IMR-90 (cell line): ENCODE results near the gene GSG1L. TPM values are rescaled to one million over a fixed set of nuclear protein-coding genes. Genes with fewer than 3 reads are reported as not detected.

Source experiments
- ATAC-seq: fragments of 200-7000 bp; cut with Tn5 transposase; 2 replicates; pipeline ENCODE4 v1.9.1; 2020; ENCODE audit warnings: low read depth, mild to moderate bottlenecking, moderate library complexity
- BruUV-seq: library from RNA; stranded (reverse); fragments of 400-500 nt; replicated peaks from 2 replicates; lab custom pipeline; 2021; lab: Mats Ljungman, UMichigan
- CTCF ChIA-PET: fragments of 300-600 bp; formaldehyde crosslinking; extraction: SDS; loops from one replicate; lab custom pipeline; 2021; ENCODE audit warnings: antibody characterized with exemption; lab: Yijun Ruan, JAX
- POLR2A ChIA-PET: fragments of 300-600 bp; sonication (Branson Sonifier 250); formaldehyde crosslinking; loops from one replicate; lab custom pipeline; 2022; ENCODE audit warnings: antibody characterized with exemption; ENCODE audit not compliant: unreplicated experiment; lab: Charles Lee
- DNase-seq: peaks from one replicate; pipeline ENCODE4 v3.0.0; 2013
- H2AFZ ChIP-seq: replicated peaks from 2 replicates; pipeline ENCODE3; 2013; ENCODE audit warnings: low read length, mild to moderate bottlenecking; ENCODE audit not compliant: poor library complexity
- H2AK5ac ChIP-seq: 2 replicates; pipeline ENCODE4 v1.6.1; 2013; ENCODE audit warnings: low read depth, low read length, inconsistent platforms
- H2AK9ac ChIP-seq: replicated peaks from 2 replicates; pipeline ENCODE3; 2013; ENCODE audit warnings: mild to moderate bottlenecking, low read depth, low read length, moderate library complexity; ENCODE audit not compliant: poor library complexity
- H2BK120ac ChIP-seq: 2 replicates; pipeline ENCODE4 v1.6.1; 2013; ENCODE audit warnings: low read depth, low read length, inconsistent platforms
- H2BK15ac ChIP-seq: 3 replicates; pipeline ENCODE4 v1.6.1; 2013; ENCODE audit warnings: low read depth, low read length, inconsistent platforms
- H2BK20ac ChIP-seq: 2 replicates; pipeline ENCODE4 v1.6.1; 2013; ENCODE audit warnings: low read depth, mild to moderate bottlenecking, inconsistent platforms, low read length, moderate library complexity
- H2BK5ac ChIP-seq: 2 replicates; pipeline ENCODE4 v1.6.1; 2013; ENCODE audit warnings: mild to moderate bottlenecking, low read depth, low read length, inconsistent platforms; ENCODE audit not compliant: poor library complexity, severe bottlenecking
- H3K14ac ChIP-seq: replicated peaks from 2 replicates; pipeline ENCODE4 v1.6.1; 2013; ENCODE audit warnings: low read depth, low read length, inconsistent platforms
- H3K18ac ChIP-seq: 2 replicates; pipeline ENCODE4 v1.6.1; 2013; ENCODE audit warnings: low read depth, low read length, control low read depth
- H3K23ac ChIP-seq: 2 replicates; pipeline ENCODE4 v1.6.1; 2013; ENCODE audit warnings: low read depth, low read length, inconsistent platforms
- H3K27ac ChIP-seq: 2 replicates; pipeline ENCODE4 v1.5.1; 2013; ENCODE audit warnings: mild to moderate bottlenecking, control low read depth, low read length; ENCODE audit not compliant: insufficient read depth
- H3K27me3 ChIP-seq: 2 replicates; pipeline ENCODE4 v1.6.1; 2013; ENCODE audit warnings: low read length; ENCODE audit not compliant: control insufficient read depth, insufficient read depth
- H3K36me3 ChIP-seq: 2 replicates; pipeline ENCODE4 v1.6.1; 2013; ENCODE audit warnings: low read length, mixed read lengths; ENCODE audit not compliant: control insufficient read depth, insufficient read depth
- H3K4ac ChIP-seq: 2 replicates; pipeline ENCODE4 v1.6.1; 2013; ENCODE audit warnings: low read depth, low read length, inconsistent platforms
- H3K4me1 ChIP-seq: 2 replicates; pipeline ENCODE4 v1.6.1; 2013; ENCODE audit warnings: low read length, mixed read lengths; ENCODE audit not compliant: control insufficient read depth, insufficient read depth
- H3K4me2 ChIP-seq: 2 replicates; pipeline ENCODE4 v1.6.1; 2013; ENCODE audit warnings: low read depth, mild to moderate bottlenecking, control low read depth, low read length, moderate library complexity
- H3K4me3 ChIP-seq: 2 replicates; pipeline ENCODE4 v1.5.1; 2013; ENCODE audit warnings: low read depth, mild to moderate bottlenecking, control low read depth, low read length, moderate library complexity; ENCODE audit not compliant: insufficient read depth
- H3K56ac ChIP-seq: 2 replicates; pipeline ENCODE4 v1.6.1; 2013; ENCODE audit warnings: low read length, inconsistent platforms; ENCODE audit not compliant: insufficient read depth; ENCODE audit errors: extremely low read depth
- H3K79me1 ChIP-seq, 2 experiments: 2 replicates each; pipeline ENCODE4 v1.6.1; 2013; ENCODE audit warnings: low read length in 2 of 2, inconsistent platforms in 1 of 2, low read depth in 1 of 2
- H3K9ac ChIP-seq: 2 replicates; pipeline ENCODE4 v1.6.1; 2013; ENCODE audit warnings: low read depth, low read length, control low read depth
- H3K9me1 ChIP-seq: 2 replicates; pipeline ENCODE4 v1.6.1; 2013; ENCODE audit warnings: low read length, inconsistent platforms; ENCODE audit not compliant: insufficient read depth
- H3K9me3 ChIP-seq: 2 replicates; pipeline ENCODE4 v1.6.1; 2013; ENCODE audit warnings: low read length; ENCODE audit not compliant: control insufficient read depth, insufficient read depth
- H4K20me1 ChIP-seq: 2 replicates; pipeline ENCODE4 v1.6.1; 2013; ENCODE audit warnings: low read length, inconsistent platforms; ENCODE audit not compliant: insufficient read depth
- H4K5ac ChIP-seq: 2 replicates; pipeline ENCODE4 v1.6.1; 2013; ENCODE audit warnings: mild to moderate bottlenecking, low read depth, low read length, control low read depth
- H4K8ac ChIP-seq, 2 experiments: 2 replicates each; pipeline ENCODE4 v1.6.1; 2013; ENCODE audit warnings: low read depth in 2 of 2, low read length in 2 of 2, control low read depth in 1 of 2, inconsistent platforms in 1 of 2
- H4K91ac ChIP-seq: 2 replicates; pipeline ENCODE4 v1.6.1; 2013; ENCODE audit warnings: low read depth, low read length, inconsistent platforms; ENCODE audit not compliant: insufficient read depth
- BHLHE40 ChIP-seq: fragments of 150-350 bp; IDR thresholded peaks from 2 replicates; pipeline ENCODE4 v1.6.1; 2016; ENCODE audit warnings: mild to moderate bottlenecking, low read depth, low read length
- CEBPB ChIP-seq: IDR thresholded peaks from 2 replicates; pipeline ENCODE4 v1.6.1; 2012; ENCODE audit warnings: low read depth, low read length, improper control_type of control experiment
- CHD1 ChIP-seq: IDR thresholded peaks from 2 replicates; pipeline ENCODE4 v1.6.1; 2012; ENCODE audit warnings: low read depth, low read length, improper control_type of control experiment
- FOS ChIP-seq: fragments of 150-350 bp; IDR thresholded peaks from 2 replicates; pipeline ENCODE4 v1.6.1; 2016; ENCODE audit warnings: low read depth, low read length
- MAFK ChIP-seq: IDR thresholded peaks from 2 replicates; pipeline ENCODE4 v1.6.1; 2012; ENCODE audit warnings: low read depth, low read length, improper control_type of control experiment
- MXI1 ChIP-seq: IDR thresholded peaks from 2 replicates; pipeline ENCODE4 v1.6.1; 2012; ENCODE audit warnings: low read depth, mild to moderate bottlenecking, low read length, moderate library complexity, borderline replicate concordance
- NFE2L2 ChIP-seq: fragments of 150-350 bp; IDR thresholded peaks from 2 replicates; pipeline ENCODE4 v1.6.1; 2016; ENCODE audit warnings: low read depth, mild to moderate bottlenecking, low read length
- RFX5 ChIP-seq: IDR thresholded peaks from 2 replicates; pipeline ENCODE4 v1.8.0; 2012; ENCODE audit warnings: low read depth, mild to moderate bottlenecking, low read length, moderate library complexity
- WGBS, 2 experiments: methylation state at CpG; one replicate each; pipeline versions ENCODE4 v1.1.5 to v1.1.7; 2013; ENCODE audit warnings: missing lambda C conversion rate in 2 of 2; ENCODE audit not compliant: insufficient read length in 1 of 2; ENCODE audit errors: extremely low coverage in 2 of 2; 5-methylcytosine and 5-hydroxymethylcytosine counted together
- dilution Hi-C: fragments of 300-500 bp; cut with HindIII; formaldehyde crosslinking; loops from one replicate; pipeline ENCODE4 v1.14.3; 2018; ENCODE audit warnings: low sequenced_read_pairs; ENCODE audit not compliant: unreplicated experiment
- in situ Hi-C: fragments of 300-500 bp; cut with MboI; formaldehyde crosslinking; loops from 3 replicates; pipeline ENCODE4 v1.14.3; 2019; ENCODE audit warnings: low sequenced_read_pairs, inconsistent platforms, mixed read lengths
- intact Hi-C: fragments of 100-400 bp; cut with micrococcal nuclease; formaldehyde crosslinking; loops from 2 replicates; pipeline ENCODE4 v1.10.0; 2022
- polyA plus RNA-seq, 3 experiments: library from polyadenylated mRNA; depleted of rRNA; stranded (reverse); fragments of >200 nt; gene quantifications; 2 replicates each; pipeline ENCODE4 v1.2.3, GENCODE V29; 2012; ENCODE audit warnings: low replicate concordance in 1 of 3
- total RNA-seq: library from RNA; depleted of rRNA; stranded (reverse); fragments of >200 nt; gene quantifications from 2 replicates; pipeline ENCODE4 v1.2.3, GENCODE V29; 2012
- TF ChIP-seq, protein P1 (sequence below): conservative IDR thresholded peaks from 2 replicates; pipeline ENCODE4 v1.5.1; 2012; ENCODE audit warnings: mild to moderate bottlenecking, low read depth, low read length, improper control_type of control experiment
- TF ChIP-seq, protein P2 (sequence below): fragments of 150-350 bp; IDR thresholded peaks from 2 replicates; pipeline ENCODE4 v1.6.1; 2016; ENCODE audit warnings: low read depth, mild to moderate bottlenecking, low read length, moderate library complexity, borderline replicate concordance
- TF ChIP-seq, protein P3 (sequence below): fragments of 150-350 bp; IDR thresholded peaks from 2 replicates; pipeline ENCODE4 v1.6.1; 2017; ENCODE audit warnings: mild to moderate bottlenecking, antibody characterized with exemption, low read length, low read depth

Gene GSG1L
- total and polyA plus RNA-seq, 2 of the 4 experiments (the other 2 are of a cell fraction), result not detected

DNA sequence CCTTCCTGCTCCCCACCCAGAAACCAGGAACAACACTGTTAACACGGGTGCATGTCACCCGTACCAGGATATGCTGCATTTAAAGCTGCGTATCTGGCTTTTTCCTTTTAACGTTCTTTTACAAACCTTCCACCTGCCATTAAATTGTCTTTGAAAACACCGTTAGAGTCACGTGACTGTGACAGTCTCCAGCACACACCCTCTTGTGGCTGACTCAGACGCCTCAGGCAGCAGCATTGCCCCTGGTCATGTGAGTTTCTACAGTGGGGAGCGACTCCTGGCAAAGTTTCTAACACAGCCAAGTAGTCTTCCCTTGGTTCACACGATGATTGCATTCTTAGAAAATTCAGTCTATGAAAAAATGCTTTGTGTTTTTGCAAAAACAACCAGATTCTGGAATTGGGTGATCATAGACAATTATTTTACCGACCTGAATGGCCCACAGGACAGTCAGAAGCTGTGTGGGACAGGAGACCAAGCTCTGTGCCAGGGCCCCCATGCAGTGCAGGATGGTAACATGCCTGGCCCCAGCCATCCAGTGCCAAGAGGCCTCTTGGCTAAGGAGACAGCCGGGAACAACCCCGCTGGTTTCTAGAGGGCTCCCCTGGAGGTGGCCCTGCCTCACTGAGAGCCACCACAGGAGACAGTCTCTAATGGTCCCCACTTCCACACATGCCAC, 314.5 kb downstream of the GSG1L start:
- dilution Hi-C loops, result no loop called here
- Histone ChIP-seq H4K91ac (no peak overlapping the region), H3K4me2 (no peak overlapping the region), H2BK5ac (no peak overlapping the region), H3K56ac (no peak overlapping the region), H3K4ac (no peak overlapping the region), H3K9me1 (peaks cover 8% of the 10 kb centered on the region), H3K9ac (no peak overlapping the region), H3K79me1 (no peaks in the 10 kb centered on the region), H4K20me1 (no peaks in the 10 kb centered on the region), H3K4me1 (no peaks in the 10 kb centered on the region), H3K36me3 (peaks cover 6% of the 10 kb centered on the region), H2AK9ac (peak overlapping the region; percentile 56), H4K8ac (no peak overlapping the region), H2BK15ac (no peak overlapping the region), H4K5ac (no peak overlapping the region), H2BK20ac (no peak overlapping the region), H3K27ac (no peak overlapping the region), H3K9me3 (peaks cover 3% of the 10 kb centered on the region), H2AFZ (peak overlapping the region; percentile 64), H3K18ac (no peak overlapping the region), H3K4me3 (no peak overlapping the region), H3K14ac (no peak overlapping the region), H3K27me3 (no peaks in the 10 kb centered on the region), H2AK5ac (peak overlapping the region; percentile 29; the same call in 1 of the 2 replicates), H2BK120ac (no peak overlapping the region), H3K23ac (no peak overlapping the region)
- in situ Hi-C loops, result no loop called here
- CTCF ChIA-PET, result interaction anchor here (0.7 kb wide), 1 partner anchor 28 kb away, joined by 3 read pairs; no protein-coding TSS in a partner anchor
- TF ChIP-seq, protein P1, sequence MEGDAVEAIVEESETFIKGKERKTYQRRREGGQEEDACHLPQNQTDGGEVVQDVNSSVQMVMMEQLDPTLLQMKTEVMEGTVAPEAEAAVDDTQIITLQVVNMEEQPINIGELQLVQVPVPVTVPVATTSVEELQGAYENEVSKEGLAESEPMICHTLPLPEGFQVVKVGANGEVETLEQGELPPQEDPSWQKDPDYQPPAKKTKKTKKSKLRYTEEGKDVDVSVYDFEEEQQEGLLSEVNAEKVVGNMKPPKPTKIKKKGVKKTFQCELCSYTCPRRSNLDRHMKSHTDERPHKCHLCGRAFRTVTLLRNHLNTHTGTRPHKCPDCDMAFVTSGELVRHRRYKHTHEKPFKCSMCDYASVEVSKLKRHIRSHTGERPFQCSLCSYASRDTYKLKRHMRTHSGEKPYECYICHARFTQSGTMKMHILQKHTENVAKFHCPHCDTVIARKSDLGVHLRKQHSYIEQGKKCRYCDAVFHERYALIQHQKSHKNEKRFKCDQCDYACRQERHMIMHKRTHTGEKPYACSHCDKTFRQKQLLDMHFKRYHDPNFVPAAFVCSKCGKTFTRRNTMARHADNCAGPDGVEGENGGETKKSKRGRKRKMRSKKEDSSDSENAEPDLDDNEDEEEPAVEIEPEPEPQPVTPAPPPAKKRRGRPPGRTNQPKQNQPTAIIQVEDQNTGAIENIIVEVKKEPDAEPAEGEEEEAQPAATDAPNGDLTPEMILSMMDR, result 0 out of 2 replicates have a peak, but pooled peaks have one; percentile 8
- TF ChIP-seq FOS, result no peak
- no peak for TF ChIP-seq MXI1
- TF ChIP-seq, protein P2, sequence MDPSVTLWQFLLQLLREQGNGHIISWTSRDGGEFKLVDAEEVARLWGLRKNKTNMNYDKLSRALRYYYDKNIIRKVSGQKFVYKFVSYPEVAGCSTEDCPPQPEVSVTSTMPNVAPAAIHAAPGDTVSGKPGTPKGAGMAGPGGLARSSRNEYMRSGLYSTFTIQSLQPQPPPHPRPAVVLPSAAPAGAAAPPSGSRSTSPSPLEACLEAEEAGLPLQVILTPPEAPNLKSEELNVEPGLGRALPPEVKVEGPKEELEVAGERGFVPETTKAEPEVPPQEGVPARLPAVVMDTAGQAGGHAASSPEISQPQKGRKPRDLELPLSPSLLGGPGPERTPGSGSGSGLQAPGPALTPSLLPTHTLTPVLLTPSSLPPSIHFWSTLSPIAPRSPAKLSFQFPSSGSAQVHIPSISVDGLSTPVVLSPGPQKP, result no peak
- TF ChIP-seq CHD1, result no peak
- TF ChIP-seq MAFK, result no peak
- no peak for TF ChIP-seq NFE2L2
- peak; percentile 84 for TF ChIP-seq BHLHE40
- TF ChIP-seq CEBPB, result no peak
- TF ChIP-seq RFX5, result no peak
- TF ChIP-seq, protein P3, sequence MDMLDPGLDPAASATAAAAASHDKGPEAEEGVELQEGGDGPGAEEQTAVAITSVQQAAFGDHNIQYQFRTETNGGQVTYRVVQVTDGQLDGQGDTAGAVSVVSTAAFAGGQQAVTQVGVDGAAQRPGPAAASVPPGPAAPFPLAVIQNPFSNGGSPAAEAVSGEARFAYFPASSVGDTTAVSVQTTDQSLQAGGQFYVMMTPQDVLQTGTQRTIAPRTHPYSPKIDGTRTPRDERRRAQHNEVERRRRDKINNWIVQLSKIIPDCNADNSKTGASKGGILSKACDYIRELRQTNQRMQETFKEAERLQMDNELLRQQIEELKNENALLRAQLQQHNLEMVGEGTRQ, result peak; percentile 91
- intact Hi-C loops, result no loop called here
- POLR2A ChIA-PET, result no interaction called here
- ATAC-seq (peak; percentile 84), DNase-seq (peak; percentile 84)
- no TSS peak for BruUV-seq
- 88% methylated on average over 6 of the region's 12 CpGs; no CpG with 5 or more reads in 1 of the 2 experiments for WGBS, 2 experiments
